HG02870 (cell line): ENCODE results near the gene ELFN2.

Experiments
- ATAC-seq: cut with Tn5 transposase; IDR thresholded peaks from one replicate; pipeline ENCODE4 v1.9.1; 2021; ENCODE audit warnings: mild to moderate bottlenecking, moderate library complexity; ENCODE audit not compliant: unreplicated experiment

The ELFN2 gene

GRCh38 chr22:37428649-37429586, 1.6 kb upstream of the ELFN2 start:
- ATAC-seq: no peak

GRCh38 chr22:37427711-37428635, 694 bp upstream of the ELFN2 start:
- no peak for ATAC-seq

GRCh38 chr22:37426706-37427134, 559 bp downstream of the ELFN2 start:
- ATAC-seq: no peak

- no peak for ATAC-seq
Measured at GRCh38 chr22:37425800-37426705, 1.2 kb downstream of the ELFN2 start.

- no peak for ATAC-seq
Measured at GRCh38 chr22:37425369-37425768, 1.9 kb downstream of the ELFN2 start.

GRCh38 chr22:37423283-37423682, 4.0 kb downstream of the ELFN2 start:
- no peak for ATAC-seq

- ATAC-seq: no peak
Measured at GRCh38 chr22:37421468-37421877, 5.8 kb downstream of the ELFN2 start.

GRCh38 chr22:37420686-37421467, 6.4 kb downstream of the ELFN2 start:
- no peak for ATAC-seq

- ATAC-seq: no peak
Measured at GRCh38 chr22:37419969-37420685, 7.2 kb downstream of the ELFN2 start.

GRCh38 chr22:37419370-37419968, 7.8 kb downstream of the ELFN2 start:
- no peak for ATAC-seq

- ATAC-seq: no peak
Measured at GRCh38 chr22:37418627-37419369, 8.5 kb downstream of the ELFN2 start.

GRCh38 chr22:37417677-37418348, 9.5 kb downstream of the ELFN2 start:
- no peak for ATAC-seq

- no peak for ATAC-seq
Measured at GRCh38 chr22:37417264-37417663, 10.0 kb downstream of the ELFN2 start.

GRCh38 chr22:37416827-37417226, 10.5 kb downstream of the ELFN2 start:
- no peak for ATAC-seq

- no peak for ATAC-seq
Measured at GRCh38 chr22:37416389-37416788, 10.9 kb downstream of the ELFN2 start.

GRCh38 chr22:37415210-37415609, 12.1 kb downstream of the ELFN2 start:
- no peak for ATAC-seq

GRCh38 chr22:37414288-37414687, 13.0 kb downstream of the ELFN2 start:
- no peak for ATAC-seq
